ENCODE results near the gene FBXL15.

GRCh38 chr10:102450124-102450373, 29.4 kb downstream of the FBXL15 start:
- TF ChIP-seq CTCF (conservative IDR thresholded peaks at IDR 0.05; ENCODE audit: low read depth, low read length) (no peak), RAD21 (IDR thresholded peaks at IDR 0.05; ENCODE audit: low read length) (no peak), POLR2A (IDR thresholded peaks at IDR 0.05; ENCODE audit: low read depth, low read length) (no peak), MAZ (IDR thresholded peaks at IDR 0.05; ENCODE audit: borderline replicate concordance, low read depth, low read length) (no peak), USF2 (IDR thresholded peaks at IDR 0.05; ENCODE audit: low read depth, low read length) (no peak), BHLHE40 (IDR thresholded peaks at IDR 0.05; ENCODE audit: low read depth, low read length) (no peak), CEBPB (IDR thresholded peaks at IDR 0.05; ENCODE audit: low read depth, low read length) (no peak), RFX5 (IDR thresholded peaks at IDR 0.05; ENCODE audit: low read depth, low read length) (no peak), FOS (IDR thresholded peaks at IDR 0.05; ENCODE audit: low read depth, low read length) (no peak), MXI1 (IDR thresholded peaks at IDR 0.05; ENCODE audit: borderline replicate concordance, low read depth, low read length) (no peak)
